ENCODE data around the gene TCL1B. TPM values are rescaled to one million over a fixed set of nuclear protein-coding genes. Genes with fewer than 3 reads are reported as not detected.

TCL1B gene
- total and polyA plus RNA-seq, 2 donors (not counting 3 experiments of a cell fraction or from before 2014, with no cell fraction given) = not detected

GRCh38 chr14:95730126-95730525 is 43.9 kb downstream of the TCL1B start:
- ChIA-PET CTCF (no interaction called here), POLR2A (no interaction called here)
- no peaks in the 10 kb centered on the region for H3K9me3 ChIP-seq (replicated peaks; ENCODE audit: control insufficient read depth, insufficient read depth, low read length)
- no peaks in the 10 kb centered on the region for H4K20me1 ChIP-seq (replicated peaks; ENCODE audit: control insufficient read depth, extremely low read depth, insufficient read depth, low read length)
- no peak overlapping the region for H3K27ac ChIP-seq (ENCODE audit: insufficient read depth, low read depth, low read length)
- no peak overlapping the region for H3K4me3 ChIP-seq (replicated peaks in 1 of 3; ENCODE audit: insufficient read depth in 1 of 3, low read depth in 1 of 3, low read length in 3 of 3)
- H3K9me1 ChIP-seq (replicated peaks; ENCODE audit: control insufficient read depth, extremely low read depth, insufficient read depth, low read length) = no peaks in the 10 kb centered on the region
- dilution Hi-C loops (cut with MboI; ENCODE audit: extremely low pct_ligation_motif_present, low sequenced_read_pairs) (no loop called here), intact Hi-C loops (cut with micrococcal nuclease) (no loop called here)
- BruUV-seq (replicated peaks) = no TSS peak
- H3K79me2 ChIP-seq (ENCODE audit: control insufficient read depth, insufficient read depth, low read length) = no peaks in the 10 kb centered on the region
- H3K36me3 ChIP-seq (ENCODE audit: control insufficient read depth in 2 of 2, extremely low read depth in 1 of 2, insufficient read depth in 2 of 2, low read length in 2 of 2) = no peaks in the 10 kb centered on the region
- no peak for FAIRE-seq
- no peak overlapping the region for H3K4me2 ChIP-seq (ENCODE audit: insufficient read depth, low read length)
- no peak overlapping the region for H2AFZ ChIP-seq (ENCODE audit: low read depth, low read length)
- H3K9ac ChIP-seq (replicated peaks; ENCODE audit: extremely low read depth, insufficient read depth, low read length) = no peak overlapping the region
- DNase-seq (ENCODE audit: low read depth, low spot score) = no peak
- TF ChIP-seq JUN (IDR thresholded peaks at IDR 0.05; ENCODE audit: borderline replicate concordance, insufficient read depth, insufficient read length, low read depth) = no peak
- TF ChIP-seq MYC (IDR thresholded peaks at IDR 0.05; ENCODE audit: low read depth, low read length) = no peak
- TF ChIP-seq POLR2A (IDR thresholded peaks at IDR 0.05; ENCODE audit: low read depth, low read length) = no peak
- no peak for TF ChIP-seq GATA2 (IDR thresholded peaks at IDR 0.05; ENCODE audit: insufficient read depth, insufficient read length, low read depth, low read length)
- no peak for TF ChIP-seq EZH2 (IDR thresholded peaks at IDR 0.05; ENCODE audit: borderline replicate concordance, low read depth, low read length, severe bottlenecking)
- TF ChIP-seq CTCF (IDR thresholded peaks at IDR 0.05; ENCODE audit: extremely low read depth in 1 of 2, insufficient read depth in 1 of 2, low read depth in 1 of 2, low read length in 2 of 2) = no peak
- TF ChIP-seq FOS (IDR thresholded peaks at IDR 0.05; ENCODE audit: borderline replicate concordance, insufficient read depth, low read length) = no peak
- no peak for TF ChIP-seq POLR2AphosphoS5 (IDR thresholded peaks at IDR 0.05; ENCODE audit: insufficient read depth, low read depth, low read length)
- no peak for TF ChIP-seq MAX (IDR thresholded peaks at IDR 0.05; ENCODE audit: insufficient read depth, insufficient read length)
- H3K27me3 ChIP-seq (ENCODE audit: control insufficient read depth in 2 of 2, insufficient read depth in 2 of 2, low read length in 2 of 2) = no peaks in the 10 kb centered on the region
- H3K4me1 ChIP-seq (ENCODE audit: control insufficient read depth, extremely low read depth, insufficient read depth, low read length) = no peaks in the 10 kb centered on the region

Measured in endothelial cell of umbilical vein (primary cell).